MM.1S (cell line): ENCODE results near the gene MED25.

Experiments used
- CTCF ChIP-seq: fragments of 300-600 bp; sonication (generic); IDR thresholded peaks from 2 replicates; pipeline ENCODE4 v1.5.1; 2016; ENCODE audit warnings: antibody characterized with exemption, low read length, mixed read lengths
- EZH2 ChIP-seq: fragments of 300-600 bp; sonication (generic); optimal IDR thresholded peaks from 2 replicates; pipeline ENCODE3; 2017; ENCODE audit warnings: low read depth, mild to moderate bottlenecking, antibody characterized with exemption, low read length, mixed read lengths
- EZH2phosphoT487 ChIP-seq: fragments of 300-600 bp; sonication (generic); IDR thresholded peaks from 2 replicates; pipeline ENCODE4 v1.6.1; 2018; ENCODE audit warnings: antibody characterized with exemption, low read length

GRCh38 chr19:49836176-49837008, 18.3 kb downstream of the MED25 start:
- no peak for TF ChIP-seq EZH2phosphoT487
- TF ChIP-seq CTCF, result no peak
- no peak for TF ChIP-seq EZH2
